Osteocyte (in vitro differentiated cells): Measurements from ENCODE around the gene ZCCHC9. TPM values are rescaled to one million over a fixed set of nuclear protein-coding genes. Genes with fewer than 3 reads are reported as not detected.
"Not testable (repeated sequence)": the region's sequence is repeated elsewhere in the genome, so short reads cannot be mapped to it uniquely, and the experiment has no call there.

Experiments used
- DNase-seq: peaks from one replicate; pipeline ENCODE4 v3.0.0; 2021; ENCODE audit warnings: mixed read lengths; ENCODE audit not compliant: unreplicated experiment; ENCODE audit errors: extremely low spot score
- H3K27ac Mint-ChIP-seq: one replicate; pipeline ENCODE4 v1.8.0; 2021; ENCODE audit warnings: mild to moderate bottlenecking, mixed read lengths; ENCODE audit not compliant: unreplicated experiment
- H3K27me3 Mint-ChIP-seq: one replicate; pipeline ENCODE4 v1.8.0; 2021; ENCODE audit warnings: mixed read lengths; ENCODE audit not compliant: unreplicated experiment
- H3K36me3 Mint-ChIP-seq: one replicate; pipeline ENCODE4 v1.8.0; 2021; ENCODE audit warnings: mixed read lengths; ENCODE audit not compliant: unreplicated experiment
- H3K4me1 Mint-ChIP-seq: one replicate; pipeline ENCODE4 v1.8.0; 2021; ENCODE audit warnings: mixed read lengths; ENCODE audit not compliant: unreplicated experiment
- H3K4me3 Mint-ChIP-seq: one replicate; pipeline ENCODE4 v1.8.0; 2021; ENCODE audit warnings: mild to moderate bottlenecking, moderate library complexity, mixed read lengths; ENCODE audit not compliant: unreplicated experiment
- H3K9me3 Mint-ChIP-seq: one replicate; pipeline ENCODE4 v1.8.0; 2021; ENCODE audit warnings: mixed read lengths; ENCODE audit not compliant: unreplicated experiment
- CTCF ChIP-seq: fragments of 200-600 bp; sonication (generic); IDR thresholded peaks from 2 replicates; pipeline ENCODE4 v1.5.0; 2021; ENCODE audit warnings: antibody characterized with exemption, mild to moderate bottlenecking, moderate library complexity
- total RNA-seq: library from RNA; stranded (reverse); gene quantifications from 2 replicates; pipeline ENCODE4 v1.2.1, GENCODE V29; 2021

Gene ZCCHC9
- total RNA-seq, 1 donor from 2014 or later = 17.3 TPM

GRCh38 chr5:81256766-81257165, 44.6 kb upstream of the ZCCHC9 start:
- H3K36me3 Mint-ChIP-seq = peaks cover 7% of the 10 kb centered on the region
- TF ChIP-seq CTCF = no peak
- H3K27me3 Mint-ChIP-seq = no peaks in the 10 kb centered on the region
- H3K9me3 Mint-ChIP-seq = peaks cover 17% of the 10 kb centered on the region
- H3K4me1 Mint-ChIP-seq = peaks cover 1% of the 10 kb centered on the region
- no peak overlapping the region for H3K4me3 Mint-ChIP-seq
- no peak overlapping the region for H3K27ac Mint-ChIP-seq
- no peak for DNase-seq

- peaks cover 17% of the 10 kb centered on the region for H3K9me3 Mint-ChIP-seq
- H3K36me3 Mint-ChIP-seq, H3K27ac Mint-ChIP-seq, DNase-seq, H3K27me3 Mint-ChIP-seq, H3K4me1 Mint-ChIP-seq, H3K4me3 Mint-ChIP-seq: not testable (repeated sequence)
These were observed 38.6 kb upstream of the ZCCHC9 start for GRCh38 chr5:81262796-81263195.

- TF ChIP-seq CTCF = no peak
- Mint-ChIP-seq H3K36me3 (peaks cover 9% of the 10 kb centered on the region), H3K4me3 (no peak overlapping the region), H3K4me1 (peaks cover 23% of the 10 kb centered on the region), H3K9me3 (peaks cover 11% of the 10 kb centered on the region), H3K27me3 (no peaks in the 10 kb centered on the region), H3K27ac (no peak overlapping the region)
- no peak for DNase-seq
These were observed 36.3 kb upstream of the ZCCHC9 start for GRCh38 chr5:81265101-81265500.

GRCh38 chr5:81268521-81269196, 32.7 kb upstream of the ZCCHC9 start:
- Mint-ChIP-seq H3K27me3 (no peaks in the 10 kb centered on the region), H3K36me3 (peaks cover 20% of the 10 kb centered on the region), H3K4me3 (no peak overlapping the region), H3K27ac (peak overlapping the region; percentile 96), H3K9me3 (peaks cover 22% of the 10 kb centered on the region), H3K4me1 (peaks cover 33% of the 10 kb centered on the region)
- DNase-seq = no peak
- TF ChIP-seq CTCF = no peak

GRCh38 chr5:81269751-81270393, 31.5 kb upstream of the ZCCHC9 start:
- DNase-seq = no peak
- no peaks in the 10 kb centered on the region for H3K27me3 Mint-ChIP-seq
- peaks cover 24% of the 10 kb centered on the region for H3K36me3 Mint-ChIP-seq
- H3K9me3 Mint-ChIP-seq = peaks cover 30% of the 10 kb centered on the region
- H3K27ac Mint-ChIP-seq = peak overlapping the region; percentile 96
- no peak for TF ChIP-seq CTCF
- H3K4me3 Mint-ChIP-seq = peak overlapping the region; percentile 67
- H3K4me1 Mint-ChIP-seq = peaks cover 33% of the 10 kb centered on the region

- Mint-ChIP-seq H3K9me3 (peaks cover 34% of the 10 kb centered on the region), H3K27ac (peak overlapping the region; percentile 96), H3K4me3 (peak overlapping the region; percentile 67), H3K4me1 (peaks cover 33% of the 10 kb centered on the region), H3K36me3 (peaks cover 29% of the 10 kb centered on the region)
- H3K27me3 Mint-ChIP-seq, DNase-seq: not testable (repeated sequence)
These were observed 30.9 kb upstream of the ZCCHC9 start for GRCh38 chr5:81270394-81271027.
